Measurements from ENCODE around the gene NUP42. TPM values are rescaled to one million over a fixed set of nuclear protein-coding genes. Genes with fewer than 3 reads are reported as not detected.
A peak's percentile ranks its signal among the peaks of the same experiment; 100 is the strongest.

NUP42 gene
- total RNA-seq, 1 experiment from 2014 or later, result 38.6 TPM

GRCh38 chr7:23183279-23184012 lies 1.6 kb downstream of the NUP42 start:
- Mint-ChIP-seq H3K36me3 (ENCODE audit: insufficient read depth, unreplicated experiment) (peaks cover 47% of the 10 kb centered on the region), H3K4me3 (ENCODE audit: unreplicated experiment) (peak overlapping the region; percentile 87), H3K9me3 (ENCODE audit: unreplicated experiment) (no peaks in the 10 kb centered on the region), H3K27ac (ENCODE audit: unreplicated experiment) (peak overlapping the region; percentile 95), H3K4me1 (ENCODE audit: low read depth, unreplicated experiment) (no peaks in the 10 kb centered on the region), H3K27me3 (ENCODE audit: insufficient read depth, unreplicated experiment) (no peaks in the 10 kb centered on the region)
- POLR2A ChIA-PET, result interaction anchor here (0.6 to 0.7 kb wide), 2 partner anchors 69 to 126 kb away, joined by 6 to 14 read pairs; no protein-coding TSS in a partner anchor
- Histone ChIP-seq H3K4me1 (0 out of 2 replicates have a peak, but pooled peaks cover 14% of the 10 kb centered on the region), H3K9me3 (no peaks in the 10 kb centered on the region), H3K4me3 (ENCODE audit: low read depth, low read length) (peak overlapping the region; percentile 86), H3K27me3 (replicated peaks; ENCODE audit: control insufficient read depth, insufficient read depth, low read length) (no peaks in the 10 kb centered on the region), H3K36me3 (ENCODE audit: control insufficient read depth, insufficient read depth, low read length) (no peaks in the 10 kb centered on the region)
- CTCF ChIA-PET, result interaction anchor here (0.6 kb wide), 1 partner anchor 7 kb away, joined by 6 read pairs; no protein-coding TSS in a partner anchor
- BruUV-seq (replicated peaks), result no TSS peak
- intact Hi-C loops (cut with micrococcal nuclease; ENCODE audit: unreplicated experiment), result loop anchor here (10.0 kb wide), 1 partner anchor 351 kb away; the partner anchor contains the start of gene TRA2A
- TF ChIP-seq CTCF (IDR thresholded peaks at IDR 0.05; ENCODE audit: insufficient read depth in 1 of 2, low read depth in 1 of 2, low read length in 1 of 2, severe bottlenecking in 1 of 2, unreplicated experiment in 1 of 2), result no peak
- no peak for DNase-seq

- Mint-ChIP-seq H3K27ac (ENCODE audit: unreplicated experiment) (no peak overlapping the region), H3K27me3 (ENCODE audit: insufficient read depth, unreplicated experiment) (no peaks in the 10 kb centered on the region), H3K4me3 (ENCODE audit: unreplicated experiment) (peak overlapping the region; percentile 16), H3K4me1 (ENCODE audit: low read depth, unreplicated experiment) (no peaks in the 10 kb centered on the region), H3K9me3 (ENCODE audit: unreplicated experiment) (no peaks in the 10 kb centered on the region), H3K36me3 (ENCODE audit: insufficient read depth, unreplicated experiment) (peaks cover 55% of the 10 kb centered on the region)
- BruUV-seq (replicated peaks), result no TSS peak
- no peak for TF ChIP-seq CTCF (IDR thresholded peaks at IDR 0.05; ENCODE audit: insufficient read depth in 1 of 2, low read depth in 1 of 2, low read length in 1 of 2, severe bottlenecking in 1 of 2, unreplicated experiment in 1 of 2)
- intact Hi-C loops (cut with micrococcal nuclease; ENCODE audit: unreplicated experiment), result loop anchor here (10.0 kb wide), 1 partner anchor 351 kb away; the partner anchor contains the start of gene TRA2A
- no peak for DNase-seq
- Histone ChIP-seq H3K9me3 (no peaks in the 10 kb centered on the region), H3K27me3 (replicated peaks; ENCODE audit: control insufficient read depth, insufficient read depth, low read length) (no peaks in the 10 kb centered on the region), H3K4me3 (ENCODE audit: low read depth, low read length) (no peak overlapping the region), H3K4me1 (0 out of 2 replicates have a peak, but pooled peaks cover 14% of the 10 kb centered on the region), H3K36me3 (ENCODE audit: control insufficient read depth, insufficient read depth, low read length) (no peaks in the 10 kb centered on the region)
- POLR2A ChIA-PET, result no interaction called here
- CTCF ChIA-PET, result interaction anchor here (1.3 to 1.4 kb wide), 2 partner anchors 85 to 89 kb away, joined by 3 to 9 read pairs; no protein-coding TSS in a partner anchor
These were observed 2.4 kb downstream of the NUP42 start for GRCh38 chr7:23184291-23184690.

- intact Hi-C loops (cut with micrococcal nuclease; ENCODE audit: unreplicated experiment), result loop anchor here (1.0 to 10.0 kb wide), 3 partner anchors 77 to 350 kb away; partner anchors contain the start of gene TRA2A
- POLR2A ChIA-PET, result no interaction called here
- Histone ChIP-seq H3K4me1 (0 out of 2 replicates have a peak, but pooled peaks cover 14% of the 10 kb centered on the region), H3K36me3 (ENCODE audit: control insufficient read depth, insufficient read depth, low read length) (no peaks in the 10 kb centered on the region), H3K27me3 (replicated peaks; ENCODE audit: control insufficient read depth, insufficient read depth, low read length) (no peaks in the 10 kb centered on the region), H3K9me3 (no peaks in the 10 kb centered on the region), H3K4me3 (ENCODE audit: low read depth, low read length) (no peak overlapping the region)
- H3K36me3 Mint-ChIP-seq (ENCODE audit: insufficient read depth, unreplicated experiment), result peaks cover 61% of the 10 kb centered on the region
- H3K27me3 Mint-ChIP-seq (ENCODE audit: insufficient read depth, unreplicated experiment), result no peaks in the 10 kb centered on the region
- no TSS peak for BruUV-seq (replicated peaks)
- TF ChIP-seq CTCF (IDR thresholded peaks at IDR 0.05; ENCODE audit: insufficient read depth in 1 of 2, low read depth in 1 of 2, low read length in 1 of 2, severe bottlenecking in 1 of 2, unreplicated experiment in 1 of 2), result peak; percentile 56 to 66
- H3K27ac Mint-ChIP-seq (ENCODE audit: unreplicated experiment), result no peak overlapping the region
- no peaks in the 10 kb centered on the region for H3K4me1 Mint-ChIP-seq (ENCODE audit: low read depth, unreplicated experiment)
- H3K4me3 Mint-ChIP-seq (ENCODE audit: unreplicated experiment), result no peak overlapping the region
- CTCF ChIA-PET, result interaction anchor here (0.6 to 1.4 kb wide), 8 partner anchors 15 to 127 kb away, joined by 3 to 9 read pairs (median 3); no protein-coding TSS in a partner anchor
- peak; percentile 51 to 74 for DNase-seq
- no peaks in the 10 kb centered on the region for H3K9me3 Mint-ChIP-seq (ENCODE audit: unreplicated experiment)
These were observed 3.0 kb downstream of the NUP42 start for GRCh38 chr7:23184709-23185359.
